HepG2 (cell line): ENCODE results near the gene HSF4. TPM values are rescaled to one million over a fixed set of nuclear protein-coding genes. Genes with fewer than 3 reads are reported as not detected.
A peak's percentile ranks its signal among the peaks of the same experiment; 100 is the strongest.

Experiments
- AFF4 ChIP-seq: sonication (generic); formaldehyde crosslinking; IDR thresholded peaks from 2 replicates; pipeline ENCODE4 v1.4.0; 2020; ENCODE audit warnings: missing genetic modification reagents
- IKZF4 ChIP-seq: sonication (generic); formaldehyde crosslinking; IDR thresholded peaks from 2 replicates; pipeline ENCODE4 v1.5.1; 2020; ENCODE audit warnings: borderline replicate concordance, mild to moderate bottlenecking, low read depth, missing genetic modification reagents; ENCODE audit errors: not compliant biosample characterization
- MEIS1 ChIP-seq: sonication (generic); formaldehyde crosslinking; IDR thresholded peaks from 2 replicates; pipeline ENCODE4 v1.9.0; 2021; ENCODE audit warnings: mild to moderate bottlenecking, missing genetic modification reagents, moderate library complexity, borderline replicate concordance
- MZF1 ChIP-seq: sonication (generic); formaldehyde crosslinking; IDR thresholded peaks from 2 replicates; pipeline ENCODE4 v1.8.1; 2023; ENCODE audit warnings: mild to moderate bottlenecking, missing genetic modification reagents, borderline replicate concordance
- RFXANK ChIP-seq: IDR thresholded peaks from 2 replicates; pipeline ENCODE4 v1.6.1; 2016
- TARDBP ChIP-seq: sonication (generic); formaldehyde crosslinking; IDR thresholded peaks from 2 replicates; pipeline ENCODE4 v1.8.0; 2022; ENCODE audit warnings: mild to moderate bottlenecking, missing genetic modification reagents
- TFDP2 ChIP-seq: sonication (generic); formaldehyde crosslinking; IDR thresholded peaks from 2 replicates; pipeline ENCODE4 v1.4.0; 2020; ENCODE audit warnings: missing genetic modification reagents
- ZBTB38 ChIP-seq: sonication (generic); formaldehyde crosslinking; IDR thresholded peaks from 2 replicates; pipeline ENCODE4 v1.5.1; 2020; ENCODE audit warnings: mild to moderate bottlenecking, missing genetic modification reagents
- ZBTB7B ChIP-seq: sonication (generic); formaldehyde crosslinking; IDR thresholded peaks from 2 replicates; pipeline ENCODE4 v1.4.0; 2020; ENCODE audit warnings: missing genetic modification reagents
- ZNF7 ChIP-seq: IDR thresholded peaks from 2 replicates; pipeline ENCODE4 v1.6.1; 2016; ENCODE audit warnings: missing biosample characterization, missing genetic modification reagents
- ZNF772 ChIP-seq: sonication (generic); formaldehyde crosslinking; IDR thresholded peaks from 2 replicates; pipeline ENCODE4 v1.5.0; 2020; ENCODE audit warnings: mild to moderate bottlenecking, missing genetic modification reagents
- ZNF841 ChIP-seq: sonication (generic); formaldehyde crosslinking; IDR thresholded peaks from 2 replicates; pipeline ENCODE4 v1.8.1; 2023; ENCODE audit warnings: missing genetic modification reagents, borderline replicate concordance
- polyA plus RNA-seq, 8 experiments: library from polyadenylated mRNA; depleted of rRNA in 3 of 8; stranded (reverse) in 7 of 8; unstranded in 1 of 8; fragments of >200 nt; fragmentation: Illumina TruSeq in 4 of 8; extraction: Trizol in 4 of 8; gene quantifications; 2 replicates each; pipeline versions ENCODE4 v1.2.1 to v1.2.3, GENCODE V29; 2011 to 2016; ENCODE audit warnings: low read depth in 4 of 8, missing spikeins in 1 of 8, mixed read lengths in 1 of 8; ENCODE audit not compliant: insufficient read depth in 1 of 8
- total RNA-seq, 5 experiments: library from RNA; depleted of rRNA; stranded (reverse); fragments of >200 nt; fragmentation: Illumina TruSeq; extraction: Trizol; gene quantifications; 2 replicates each; pipeline ENCODE4 v1.2.3, GENCODE V29; 2016; ENCODE audit warnings: low read depth in 1 of 5
- TF ChIP-seq, protein P1 (sequence below): sonication (generic); formaldehyde crosslinking; IDR thresholded peaks from 2 replicates; pipeline ENCODE4 v1.5.0; 2020; ENCODE audit warnings: missing genetic modification reagents
- TF ChIP-seq, protein P2 (sequence below): sonication (generic); formaldehyde crosslinking; IDR thresholded peaks from 2 replicates; pipeline ENCODE4 v1.4.0; 2020; ENCODE audit warnings: low read depth, mild to moderate bottlenecking, missing genetic modification reagents
- TF ChIP-seq, protein P3 (sequence below): sonication (generic); formaldehyde crosslinking; IDR thresholded peaks from 2 replicates; pipeline ENCODE4; 2020; ENCODE audit warnings: missing genetic modification reagents, mild to moderate bottlenecking, borderline replicate concordance

HSF4 gene
- total and polyA plus RNA-seq, 2 of the 13 experiments (the other 11 are each of a cell fraction or from before 2014, with no cell fraction given), result 3.5 to 16.9 TPM

DNA sequence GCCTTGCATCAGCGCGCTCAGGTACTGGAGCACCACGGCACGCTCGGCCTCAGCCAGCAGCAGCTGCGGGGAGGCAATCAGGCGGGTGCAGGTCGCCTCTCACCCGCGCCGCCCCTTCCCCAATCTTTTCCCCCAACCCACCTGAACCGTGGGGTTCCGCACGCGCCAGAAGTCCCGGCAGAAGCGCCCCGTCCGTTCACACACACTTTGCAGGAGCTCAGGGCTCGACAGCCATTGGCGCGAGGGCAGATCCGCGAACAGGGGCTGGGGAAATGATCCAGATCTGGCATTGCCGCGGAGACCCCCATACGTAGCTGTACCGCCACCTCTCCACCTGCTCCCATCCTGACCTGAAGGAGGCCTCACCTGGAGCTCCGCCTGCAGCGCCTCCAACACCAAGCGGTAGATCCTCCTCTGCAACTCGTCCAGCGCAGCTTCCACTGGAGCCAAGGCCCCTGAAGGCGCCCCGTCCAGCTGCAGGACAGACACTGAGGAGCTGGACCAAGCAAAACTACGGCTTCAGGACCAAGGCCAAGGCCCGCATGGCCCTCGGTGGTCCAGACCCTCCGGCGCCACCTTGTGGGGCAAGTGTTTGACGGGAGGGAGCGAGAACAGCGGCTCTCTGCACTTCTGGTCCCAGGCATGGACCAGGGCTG is 20.6 kb downstream of the HSF4 start (continued):
- no peak; the same call in 1 of the 2 replicates for TF ChIP-seq ZNF841
- peak; percentile 63; the same call in 1 of the 2 replicates for TF ChIP-seq TFDP2
- no peak for TF ChIP-seq AFF4
- TF ChIP-seq, protein P1, sequence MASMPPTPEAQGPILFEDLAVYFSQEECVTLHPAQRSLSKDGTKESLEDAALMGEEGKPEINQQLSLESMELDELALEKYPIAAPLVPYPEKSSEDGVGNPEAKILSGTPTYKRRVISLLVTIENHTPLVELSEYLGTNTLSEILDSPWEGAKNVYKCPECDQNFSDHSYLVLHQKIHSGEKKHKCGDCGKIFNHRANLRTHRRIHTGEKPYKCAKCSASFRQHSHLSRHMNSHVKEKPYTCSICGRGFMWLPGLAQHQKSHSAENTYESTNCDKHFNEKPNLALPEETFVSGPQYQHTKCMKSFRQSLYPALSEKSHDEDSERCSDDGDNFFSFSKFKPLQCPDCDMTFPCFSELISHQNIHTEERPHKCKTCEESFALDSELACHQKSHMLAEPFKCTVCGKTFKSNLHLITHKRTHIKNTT (CRISPR knock-in tag), result no peak
- TF ChIP-seq, protein P2, sequence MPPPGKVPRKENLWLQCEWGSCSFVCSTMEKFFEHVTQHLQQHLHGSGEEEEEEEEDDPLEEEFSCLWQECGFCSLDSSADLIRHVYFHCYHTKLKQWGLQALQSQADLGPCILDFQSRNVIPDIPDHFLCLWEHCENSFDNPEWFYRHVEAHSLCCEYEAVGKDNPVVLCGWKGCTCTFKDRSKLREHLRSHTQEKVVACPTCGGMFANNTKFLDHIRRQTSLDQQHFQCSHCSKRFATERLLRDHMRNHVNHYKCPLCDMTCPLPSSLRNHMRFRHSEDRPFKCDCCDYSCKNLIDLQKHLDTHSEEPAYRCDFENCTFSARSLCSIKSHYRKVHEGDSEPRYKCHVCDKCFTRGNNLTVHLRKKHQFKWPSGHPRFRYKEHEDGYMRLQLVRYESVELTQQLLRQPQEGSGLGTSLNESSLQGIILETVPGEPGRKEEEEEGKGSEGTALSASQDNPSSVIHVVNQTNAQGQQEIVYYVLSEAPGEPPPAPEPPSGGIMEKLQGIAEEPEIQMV (CRISPR knock-in tag), result no peak; the same call in 1 of the 2 replicates
- peak; percentile 90; the same call in 1 of the 2 replicates for TF ChIP-seq RFXANK (CRISPR knock-in tag)
- peak; percentile 66; the same call in 1 of the 2 replicates for TF ChIP-seq ZBTB38 (CRISPR knock-in tag)
- peak; percentile 99 for TF ChIP-seq ZBTB7B
- TF ChIP-seq, protein P3, sequence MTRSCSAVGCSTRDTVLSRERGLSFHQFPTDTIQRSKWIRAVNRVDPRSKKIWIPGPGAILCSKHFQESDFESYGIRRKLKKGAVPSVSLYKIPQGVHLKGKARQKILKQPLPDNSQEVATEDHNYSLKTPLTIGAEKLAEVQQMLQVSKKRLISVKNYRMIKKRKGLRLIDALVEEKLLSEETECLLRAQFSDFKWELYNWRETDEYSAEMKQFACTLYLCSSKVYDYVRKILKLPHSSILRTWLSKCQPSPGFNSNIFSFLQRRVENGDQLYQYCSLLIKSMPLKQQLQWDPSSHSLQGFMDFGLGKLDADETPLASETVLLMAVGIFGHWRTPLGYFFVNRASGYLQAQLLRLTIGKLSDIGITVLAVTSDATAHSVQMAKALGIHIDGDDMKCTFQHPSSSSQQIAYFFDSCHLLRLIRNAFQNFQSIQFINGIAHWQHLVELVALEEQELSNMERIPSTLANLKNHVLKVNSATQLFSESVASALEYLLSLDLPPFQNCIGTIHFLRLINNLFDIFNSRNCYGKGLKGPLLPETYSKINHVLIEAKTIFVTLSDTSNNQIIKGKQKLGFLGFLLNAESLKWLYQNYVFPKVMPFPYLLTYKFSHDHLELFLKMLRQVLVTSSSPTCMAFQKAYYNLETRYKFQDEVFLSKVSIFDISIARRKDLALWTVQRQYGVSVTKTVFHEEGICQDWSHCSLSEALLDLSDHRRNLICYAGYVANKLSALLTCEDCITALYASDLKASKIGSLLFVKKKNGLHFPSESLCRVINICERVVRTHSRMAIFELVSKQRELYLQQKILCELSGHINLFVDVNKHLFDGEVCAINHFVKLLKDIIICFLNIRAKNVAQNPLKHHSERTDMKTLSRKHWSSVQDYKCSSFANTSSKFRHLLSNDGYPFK, result peak; percentile 80
- TF ChIP-seq TARDBP (CRISPR knock-in tag), result no peak
- TF ChIP-seq IKZF4, result peak; percentile 83
- TF ChIP-seq MEIS1 (CRISPR knock-in tag), result no peak; the same call in 1 of the 2 replicates
- peak; percentile 95 for TF ChIP-seq ZNF772 (CRISPR knock-in tag)
- peak; percentile 33; the same call in 1 of the 2 replicates for TF ChIP-seq ZNF7 (CRISPR knock-in tag)
- no peak for TF ChIP-seq MZF1
